ENCODE data around the gene SLC27A3. TPM values are rescaled to one million over a fixed set of nuclear protein-coding genes. Genes with fewer than 3 reads are reported as not detected.
"Not testable (repeated sequence)": the region's sequence is repeated elsewhere in the genome, so short reads cannot be mapped to it uniquely, and the experiment has no call there.

SLC27A3 gene
- total and polyA plus RNA-seq, 10 of the 15 experiments (the other 5 are each of a cell fraction or from before 2014, with no cell fraction given): 2.6 to 18.1 (median 8.3) TPM

- H3K36me3 ChIP-seq (ENCODE audit: control insufficient read depth in 2 of 2, insufficient read depth in 2 of 2, low read length in 1 of 2): no peaks in the 10 kb centered on the region
- FAIRE-seq (no peak), ATAC-seq (no peak), DNase-seq (ENCODE audit: low read depth, low spot score) (no peak)
- H2AFZ ChIP-seq (ENCODE audit: control insufficient read depth, low read depth, low read length): no peak overlapping the region
- ChIA-PET RAD21 (ENCODE audit: unreplicated experiment) (interaction anchor here (1.0 kb wide), 1 partner anchor 270 kb away, joined by 4 read pairs; no protein-coding TSS in a partner anchor), SMC1A (ENCODE audit: uncharacterized antibody, unreplicated experiment) (no interaction called here), CTCF (no interaction called here), POLR2A (interaction anchor here (0.9 kb wide), 1 partner anchor 22 kb away, joined by 3 read pairs; no protein-coding TSS in a partner anchor)
- no peak for TF ChIP-seq SUZ12 (IDR thresholded peaks at IDR 0.05; ENCODE audit: unreplicated experiment)
- no peak for TF ChIP-seq ZNF24 (IDR thresholded peaks at IDR 0.05)
- TF ChIP-seq TAF1 (IDR thresholded peaks at IDR 0.05; ENCODE audit: borderline replicate concordance, low read depth, low read length): no peak
- TF ChIP-seq RCOR1 (conservative IDR thresholded peaks at IDR 0.05; ENCODE audit: low read depth, low read length): no peak
- no peak for TF ChIP-seq IRF4 (IDR thresholded peaks at IDR 0.05; ENCODE audit: low read depth, low read length)
- TF ChIP-seq, protein P1, sequence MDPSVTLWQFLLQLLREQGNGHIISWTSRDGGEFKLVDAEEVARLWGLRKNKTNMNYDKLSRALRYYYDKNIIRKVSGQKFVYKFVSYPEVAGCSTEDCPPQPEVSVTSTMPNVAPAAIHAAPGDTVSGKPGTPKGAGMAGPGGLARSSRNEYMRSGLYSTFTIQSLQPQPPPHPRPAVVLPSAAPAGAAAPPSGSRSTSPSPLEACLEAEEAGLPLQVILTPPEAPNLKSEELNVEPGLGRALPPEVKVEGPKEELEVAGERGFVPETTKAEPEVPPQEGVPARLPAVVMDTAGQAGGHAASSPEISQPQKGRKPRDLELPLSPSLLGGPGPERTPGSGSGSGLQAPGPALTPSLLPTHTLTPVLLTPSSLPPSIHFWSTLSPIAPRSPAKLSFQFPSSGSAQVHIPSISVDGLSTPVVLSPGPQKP (IDR thresholded peaks at IDR 0.05; ENCODE audit: low read depth, low read length): no peak
- TF ChIP-seq RELA (IDR thresholded peaks at IDR 0.05; ENCODE audit: borderline replicate concordance, partially characterized antibody): no peak
- no TSS peak for BruUV-seq (replicated peaks)
- intact Hi-C loops (cut with micrococcal nuclease; ENCODE audit: unreplicated experiment): no loop called here
- WGBS (ENCODE audit: insufficient coverage, insufficient replicate concordance, low lambda C conversion rate, missing lambda C conversion rate): 100% methylated on average over 4 of the region's 4 CpGs
- no peak overlapping the region for H3K27ac ChIP-seq (ENCODE audit: control insufficient read depth, insufficient read depth)
- in situ Hi-C loops (cut with MboI): no loop called here
- H3K4me3 ChIP-seq: no peak overlapping the region
- no peak overlapping the region for H3K9ac ChIP-seq (ENCODE audit: control insufficient read depth, insufficient read depth, low read length)
- no peaks in the 10 kb centered on the region for H3K27me3 ChIP-seq (replicated peaks in 1 of 2; ENCODE audit: control insufficient read depth in 2 of 2, insufficient read depth in 2 of 2, low read length in 1 of 2)
- no peaks in the 10 kb centered on the region for H4K20me1 ChIP-seq (ENCODE audit: control insufficient read depth, insufficient read depth)
- H3K4me2 ChIP-seq (ENCODE audit: control insufficient read depth, insufficient read depth): no peak overlapping the region
- H3K9me3 ChIP-seq (replicated peaks; ENCODE audit: control insufficient read depth, insufficient read depth, low read length): no peaks in the 10 kb centered on the region
- H3K4me1 ChIP-seq (ENCODE audit: control insufficient read depth, insufficient read depth, low read length): peaks cover 15% of the 10 kb centered on the region
- H3K79me2 ChIP-seq (ENCODE audit: control insufficient read depth, insufficient read depth, low read length): no peaks in the 10 kb centered on the region
Measured at GRCh38 chr1:153780551-153780950, 5.3 kb downstream of the SLC27A3 start.

DNA sequence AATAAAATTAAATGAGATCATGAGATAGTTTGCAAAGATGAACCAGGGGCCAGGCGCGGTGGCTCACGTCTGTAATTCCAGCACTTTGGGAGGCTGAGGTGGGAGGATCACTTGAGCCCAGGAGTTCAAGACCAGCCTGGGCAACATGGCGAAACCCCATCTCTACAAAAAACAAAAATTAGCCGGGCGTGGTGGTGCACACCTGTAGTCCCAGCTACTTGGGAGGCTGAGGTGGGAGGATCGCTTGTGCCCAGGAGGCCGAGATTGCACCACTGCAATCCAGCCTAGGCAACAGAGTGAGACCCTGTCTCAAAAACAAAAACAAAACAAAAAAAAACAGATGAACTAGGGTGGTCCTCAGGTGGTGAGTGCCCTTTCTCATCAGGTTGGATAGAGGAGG, 7.4 kb downstream of the SLC27A3 start:
- H3K27me3 ChIP-seq (replicated peaks in 1 of 2; ENCODE audit: control insufficient read depth in 2 of 2, insufficient read depth in 2 of 2, low read length in 1 of 2); BruUV-seq (replicated peaks); H4K20me1 ChIP-seq (ENCODE audit: control insufficient read depth, insufficient read depth); in situ Hi-C loops (cut with MboI); H3K9me3 ChIP-seq (replicated peaks; ENCODE audit: control insufficient read depth, insufficient read depth, low read length); H2AFZ ChIP-seq (ENCODE audit: control insufficient read depth, low read depth, low read length); H3K79me2 ChIP-seq (ENCODE audit: control insufficient read depth, insufficient read depth, low read length); DNase-seq (ENCODE audit: low read depth, low spot score); SMC1A ChIA-PET (ENCODE audit: uncharacterized antibody, unreplicated experiment); intact Hi-C loops (cut with micrococcal nuclease; ENCODE audit: unreplicated experiment); FAIRE-seq; CTCF ChIA-PET; ATAC-seq; H3K27ac ChIP-seq (ENCODE audit: control insufficient read depth, insufficient read depth); H3K36me3 ChIP-seq (ENCODE audit: control insufficient read depth in 2 of 2, insufficient read depth in 2 of 2, low read length in 1 of 2): not testable (repeated sequence)
- Histone ChIP-seq H3K4me3 (peak overlapping the region; percentile 79; the same call in 1 of the 2 replicates), H3K4me1 (ENCODE audit: control insufficient read depth, insufficient read depth, low read length) (peaks cover 21% of the 10 kb centered on the region), H3K9ac (ENCODE audit: control insufficient read depth, insufficient read depth, low read length) (peak overlapping the region; percentile 80; the same call in 1 of the 2 replicates), H3K4me2 (ENCODE audit: control insufficient read depth, insufficient read depth) (peak overlapping the region; percentile 58)
- ChIA-PET RAD21 (ENCODE audit: unreplicated experiment) (interaction anchor here (1.0 kb wide), 1 partner anchor 203 kb away, joined by 3 read pairs; the partner anchor contains the start of gene RAB13), POLR2A (interaction anchor here (0.6 kb wide), 2 partner anchors 17 to 181 kb away, joined by 3 to 4 read pairs; partner anchors contain the start of gene SLC39A1)
- 91% methylated on average over 8 of the region's 8 CpGs for WGBS (ENCODE audit: insufficient coverage, insufficient replicate concordance, low lambda C conversion rate, missing lambda C conversion rate)

Data from GM12878 (cell line).